Neural cell (in vitro differentiated cells): ENCODE results near the gene EIF4B. TPM values are rescaled to one million over a fixed set of nuclear protein-coding genes. Genes with fewer than 3 reads are reported as not detected.
A peak's percentile ranks its signal among the peaks of the same experiment; 100 is the strongest.

Experiments
- H2AFZ ChIP-seq: fragments of 200-600, 300-800 bp; sonication (generic), shearing (Covaris generic); 2 replicates; pipeline ENCODE4 v1.6.0; 2014; ENCODE audit warnings: low read depth, mild to moderate bottlenecking, antibody characterized with exemption, low read length, moderate library complexity
- H3F3A ChIP-seq: fragments of 200-600 bp; shearing (Covaris generic); 2 replicates; pipeline ENCODE4 v1.6.1; 2016; ENCODE audit warnings: mild to moderate bottlenecking, moderate library complexity, mixed read lengths, antibody characterized with exemption, low read length; ENCODE audit not compliant: insufficient read depth, poor library complexity, severe bottlenecking
- H3K27ac ChIP-seq: fragments of 200-600, 300-800 bp; sonication (generic), shearing (Covaris generic); 2 replicates; pipeline ENCODE4 v1.5.1; 2014; ENCODE audit warnings: mild to moderate bottlenecking, low read length, moderate library complexity
- H3K27me3 ChIP-seq: fragments of 300-800, 200-600 bp; sonication (generic), shearing (Covaris generic); 2 replicates; pipeline ENCODE4 v1.6.0; 2014; ENCODE audit warnings: mild to moderate bottlenecking, low read depth, low read length, moderate library complexity; ENCODE audit not compliant: insufficient read depth
- H3K36me3 ChIP-seq: fragments of 300-800, 200-600 bp; sonication (generic), shearing (Covaris generic); 2 replicates; pipeline ENCODE4 v1.5.1; 2014; ENCODE audit warnings: mild to moderate bottlenecking, antibody characterized with exemption, low read length, moderate library complexity; ENCODE audit not compliant: insufficient read depth
- H3K4me2 ChIP-seq: fragments of 300-800, 200-600 bp; sonication (generic), shearing (Covaris generic); 2 replicates; pipeline ENCODE4 v1.6.0; 2014; ENCODE audit warnings: mild to moderate bottlenecking, low read length
- H3K4me3 ChIP-seq: fragments of 300-800, 200-600 bp; sonication (generic), shearing (Covaris generic); 2 replicates; pipeline ENCODE4 v1.5.1; 2014; ENCODE audit warnings: mild to moderate bottlenecking, low read length, moderate library complexity
- H3K79me2 ChIP-seq: fragments of 200-600 bp; shearing (Covaris generic); replicated peaks from 2 replicates; pipeline ENCODE4 v1.6.0; 2014; ENCODE audit warnings: mild to moderate bottlenecking, low read length, moderate library complexity; ENCODE audit not compliant: insufficient read depth
- H3K9ac ChIP-seq: fragments of 300-800, 200-600 bp; sonication (generic), shearing (Covaris generic); 2 replicates; pipeline ENCODE4 v1.6.1; 2016; ENCODE audit warnings: mild to moderate bottlenecking, low read length, mixed read lengths
- H3K9me2 ChIP-seq: fragments of 200-600 bp; shearing (Covaris generic); 2 replicates; pipeline ENCODE4 v1.6.1; 2016; ENCODE audit warnings: mild to moderate bottlenecking, low read length, mixed read lengths; ENCODE audit not compliant: insufficient read depth
- H3K9me3 ChIP-seq: fragments of 200-600, 300-800 bp; sonication (generic), shearing (Covaris generic); 2 replicates; pipeline ENCODE4 v1.6.1; 2016; ENCODE audit warnings: mild to moderate bottlenecking, mixed run types, low read length, moderate library complexity, mixed read lengths
- H4K20me1 ChIP-seq: fragments of 200-600 bp; shearing (Covaris generic); 2 replicates; pipeline ENCODE4 v1.6.1; 2016; ENCODE audit warnings: mild to moderate bottlenecking, mixed run types; ENCODE audit not compliant: insufficient read depth
- CTCF ChIP-seq: fragments of 450-650 bp; IDR thresholded peaks from 2 replicates; pipeline ENCODE4 v1.5.1; 2014; ENCODE audit warnings: antibody characterized with exemption, mild to moderate bottlenecking, moderate library complexity; ENCODE audit not compliant: poor library complexity, severe bottlenecking
- EP300 ChIP-seq: fragments of 450-650 bp; conservative IDR thresholded peaks from 2 replicates; pipeline ENCODE4 v1.6.1; 2014; ENCODE audit warnings: antibody characterized with exemption, mild to moderate bottlenecking, moderate library complexity; ENCODE audit not compliant: poor library complexity, severe bottlenecking
- EZH2 ChIP-seq: fragments of 200-600, 300-800 bp; shearing (Covaris generic), sonication (generic); IDR thresholded peaks from 2 replicates; pipeline ENCODE4 v1.6.1; 2014; ENCODE audit warnings: antibody characterized with exemption, low read length, borderline replicate concordance, mild to moderate bottlenecking; ENCODE audit not compliant: insufficient read depth, poor library complexity, severe bottlenecking
- MXI1 ChIP-seq: fragments of 450-650 bp; conservative IDR thresholded peaks from 2 replicates; pipeline ENCODE4 v1.6.1; 2014; ENCODE audit warnings: antibody characterized with exemption, mild to moderate bottlenecking; ENCODE audit not compliant: poor library complexity, severe bottlenecking
- POLR2AphosphoS5 ChIP-seq: IDR thresholded peaks from 2 replicates; pipeline ENCODE4 v1.6.1; 2012
- RAD21 ChIP-seq: fragments of 450-650 bp; conservative IDR thresholded peaks from 2 replicates; pipeline ENCODE4 v1.6.1; 2014; ENCODE audit warnings: antibody characterized with exemption, mild to moderate bottlenecking, moderate library complexity
- SMC3 ChIP-seq: fragments of 450-650 bp; conservative IDR thresholded peaks from 2 replicates; pipeline ENCODE4 v1.6.1; 2014; ENCODE audit warnings: antibody characterized with exemption, mild to moderate bottlenecking, moderate library complexity; ENCODE audit not compliant: poor library complexity
- TAF1 ChIP-seq: IDR thresholded peaks from 2 replicates; pipeline ENCODE4 v1.6.1; 2012; ENCODE audit warnings: low read depth
- polyA plus RNA-seq: library from polyadenylated mRNA; depleted of rRNA; stranded (reverse); fragments of >200 nt; gene quantifications from 2 replicates; pipeline ENCODE4 v1.2.3, GENCODE V29; 2014
- TF ChIP-seq, protein P1 (sequence below): IDR thresholded peaks from 2 replicates; pipeline ENCODE4 v1.6.1; 2012; ENCODE audit warnings: borderline replicate concordance

The EIF4B gene
- polyA plus RNA-seq, 1 donor from 2014 or later = 333 TPM

GRCh38 chr12:53060064-53060720, 53.9 kb downstream of the EIF4B start:
- no peaks in the 10 kb centered on the region for H3K27me3 ChIP-seq
- no peak overlapping the region for H3K9ac ChIP-seq
- TF ChIP-seq, protein P1, sequence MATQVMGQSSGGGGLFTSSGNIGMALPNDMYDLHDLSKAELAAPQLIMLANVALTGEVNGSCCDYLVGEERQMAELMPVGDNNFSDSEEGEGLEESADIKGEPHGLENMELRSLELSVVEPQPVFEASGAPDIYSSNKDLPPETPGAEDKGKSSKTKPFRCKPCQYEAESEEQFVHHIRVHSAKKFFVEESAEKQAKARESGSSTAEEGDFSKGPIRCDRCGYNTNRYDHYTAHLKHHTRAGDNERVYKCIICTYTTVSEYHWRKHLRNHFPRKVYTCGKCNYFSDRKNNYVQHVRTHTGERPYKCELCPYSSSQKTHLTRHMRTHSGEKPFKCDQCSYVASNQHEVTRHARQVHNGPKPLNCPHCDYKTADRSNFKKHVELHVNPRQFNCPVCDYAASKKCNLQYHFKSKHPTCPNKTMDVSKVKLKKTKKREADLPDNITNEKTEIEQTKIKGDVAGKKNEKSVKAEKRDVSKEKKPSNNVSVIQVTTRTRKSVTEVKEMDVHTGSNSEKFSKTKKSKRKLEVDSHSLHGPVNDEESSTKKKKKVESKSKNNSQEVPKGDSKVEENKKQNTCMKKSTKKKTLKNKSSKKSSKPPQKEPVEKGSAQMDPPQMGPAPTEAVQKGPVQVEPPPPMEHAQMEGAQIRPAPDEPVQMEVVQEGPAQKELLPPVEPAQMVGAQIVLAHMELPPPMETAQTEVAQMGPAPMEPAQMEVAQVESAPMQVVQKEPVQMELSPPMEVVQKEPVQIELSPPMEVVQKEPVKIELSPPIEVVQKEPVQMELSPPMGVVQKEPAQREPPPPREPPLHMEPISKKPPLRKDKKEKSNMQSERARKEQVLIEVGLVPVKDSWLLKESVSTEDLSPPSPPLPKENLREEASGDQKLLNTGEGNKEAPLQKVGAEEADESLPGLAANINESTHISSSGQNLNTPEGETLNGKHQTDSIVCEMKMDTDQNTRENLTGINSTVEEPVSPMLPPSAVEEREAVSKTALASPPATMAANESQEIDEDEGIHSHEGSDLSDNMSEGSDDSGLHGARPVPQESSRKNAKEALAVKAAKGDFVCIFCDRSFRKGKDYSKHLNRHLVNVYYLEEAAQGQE = no peak
- TF ChIP-seq POLR2AphosphoS5 (peak; percentile 10), SMC3 (no peak)
- no peaks in the 10 kb centered on the region for H3K9me3 ChIP-seq
- H3K4me3 ChIP-seq = no peak overlapping the region
- H3K27ac ChIP-seq = no peak overlapping the region
- no peak overlapping the region for H3K4me2 ChIP-seq
- H3K79me2 ChIP-seq = no peaks in the 10 kb centered on the region
- no peaks in the 10 kb centered on the region for H3K36me3 ChIP-seq
- no peaks in the 10 kb centered on the region for H3F3A ChIP-seq
- H3K9me2 ChIP-seq = no peaks in the 10 kb centered on the region
- H4K20me1 ChIP-seq = no peaks in the 10 kb centered on the region
- H2AFZ ChIP-seq = no peak overlapping the region

GRCh38 chr12:53060721-53061276, 54.5 kb downstream of the EIF4B start:
- Histone ChIP-seq H3K27ac (no peak overlapping the region), H3K4me3 (no peak overlapping the region), H3K36me3 (no peaks in the 10 kb centered on the region), H3F3A (no peaks in the 10 kb centered on the region), H3K9me2 (no peaks in the 10 kb centered on the region), H3K9ac (no peak overlapping the region), H2AFZ (no peak overlapping the region), H3K27me3 (no peaks in the 10 kb centered on the region), H3K9me3 (no peaks in the 10 kb centered on the region), H4K20me1 (no peaks in the 10 kb centered on the region), H3K79me2 (no peaks in the 10 kb centered on the region), H3K4me2 (no peak overlapping the region)
- TF ChIP-seq SMC3 = no peak
- no peak for TF ChIP-seq MXI1
- TF ChIP-seq, protein P1 = no peak
- TF ChIP-seq EZH2 = no peak
- TF ChIP-seq CTCF = no peak
- no peak for TF ChIP-seq POLR2AphosphoS5
- TF ChIP-seq TAF1 = no peak
- no peak for TF ChIP-seq EP300
- no peak for TF ChIP-seq RAD21
